Measurements from ENCODE around the gene KLF5.
"Not testable (repeated sequence)": the region's sequence is repeated elsewhere in the genome, so short reads cannot be mapped to it uniquely, and the experiment has no call there.

GRCh38 chr13:73048615-73049014 lies 10.2 kb upstream of the KLF5 start:
- TF ChIP-seq ELK1 (IDR thresholded peaks at IDR 0.05; ENCODE audit: borderline replicate concordance, low read depth, low read length); CTCF (conservative IDR thresholded peaks at IDR 0.05; ENCODE audit: low read depth, low read length); USF2 (IDR thresholded peaks at IDR 0.05; ENCODE audit: low read depth, low read length); POLR2A (IDR thresholded peaks at IDR 0.05; ENCODE audit: low read depth, low read length); BHLHE40 (IDR thresholded peaks at IDR 0.05; ENCODE audit: low read depth, low read length); RFX5 (IDR thresholded peaks at IDR 0.05; ENCODE audit: low read depth, low read length); RAD21 (IDR thresholded peaks at IDR 0.05; ENCODE audit: low read length); RCOR1 (IDR thresholded peaks at IDR 0.05; ENCODE audit: insufficient replicate concordance, low read length); MXI1 (IDR thresholded peaks at IDR 0.05; ENCODE audit: borderline replicate concordance, low read depth, low read length): not testable (repeated sequence)
